Measurements from ENCODE around the gene GGT1.

GGT1 gene

GRCh38 chr22:24582056-24582814 lies 20.8 kb upstream of the GGT1 start:
- Histone ChIP-seq H3K9ac (ENCODE audit: low read length) (no peak overlapping the region), H3K4me2 (ENCODE audit: low read depth, low read length) (no peak overlapping the region), H3F3A (ENCODE audit: insufficient read depth, low read length) (0 out of 2 replicates have a peak, but pooled peaks cover 5% of the 10 kb centered on the region), H3K4me1 (ENCODE audit: low read length) (no peaks in the 10 kb centered on the region), H3K9me3 (replicated peaks; ENCODE audit: insufficient read depth, low read length) (no peaks in the 10 kb centered on the region), H3K27me3 (replicated peaks; ENCODE audit: insufficient read depth, low read length) (no peaks in the 10 kb centered on the region), H3K27ac (ENCODE audit: low read length) (no peak overlapping the region), H2AFZ (ENCODE audit: low read length) (no peak overlapping the region), H4K20me1 (ENCODE audit: insufficient read depth, low read length) (no peaks in the 10 kb centered on the region), H3K79me2 (ENCODE audit: low read length) (no peaks in the 10 kb centered on the region), H3K36me3 (replicated peaks; ENCODE audit: insufficient read depth, low read length) (no peaks in the 10 kb centered on the region), H3K9me2 (replicated peaks; ENCODE audit: insufficient read depth, low read length) (no peaks in the 10 kb centered on the region), H3K4me3 (ENCODE audit: low read length) (no peak overlapping the region)
- no peak for DNase-seq
- TF ChIP-seq EZH2phosphoT487 (IDR thresholded peaks at IDR 0.05; ENCODE audit: low read length) = no peak
- TF ChIP-seq CTCF (IDR thresholded peaks at IDR 0.05; ENCODE audit: low read length) = no peak
- no peak for TF ChIP-seq EZH2 (optimal IDR thresholded peaks at IDR 0.05; ENCODE audit: low read depth, low read length)

- DNase-seq = no peak
- Histone ChIP-seq H3K79me2 (ENCODE audit: low read length) (no peaks in the 10 kb centered on the region), H3K9ac (ENCODE audit: low read length) (no peak overlapping the region), H3K27ac (ENCODE audit: low read length) (no peak overlapping the region), H3K9me2 (replicated peaks; ENCODE audit: insufficient read depth, low read length) (no peaks in the 10 kb centered on the region), H3K4me1 (ENCODE audit: low read length) (no peaks in the 10 kb centered on the region), H4K20me1 (ENCODE audit: insufficient read depth, low read length) (no peaks in the 10 kb centered on the region), H3K27me3 (replicated peaks; ENCODE audit: insufficient read depth, low read length) (no peaks in the 10 kb centered on the region), H3K36me3 (replicated peaks; ENCODE audit: insufficient read depth, low read length) (no peaks in the 10 kb centered on the region), H2AFZ (ENCODE audit: low read length) (no peak overlapping the region), H3K4me2 (ENCODE audit: low read depth, low read length) (no peak overlapping the region), H3F3A (ENCODE audit: insufficient read depth, low read length) (0 out of 2 replicates have a peak, but pooled peaks cover under 1% of the 10 kb centered on the region), H3K9me3 (replicated peaks; ENCODE audit: insufficient read depth, low read length) (no peaks in the 10 kb centered on the region), H3K4me3 (ENCODE audit: low read length) (no peak overlapping the region)
- no peak for TF ChIP-seq CTCF (IDR thresholded peaks at IDR 0.05; ENCODE audit: low read length)
- TF ChIP-seq EZH2phosphoT487 (IDR thresholded peaks at IDR 0.05; ENCODE audit: low read length) = no peak
Observed at GRCh38 chr22:24583221-24584165, 19.5 kb upstream of the GGT1 start.

- no peaks in the 10 kb centered on the region for H3K79me2 ChIP-seq (ENCODE audit: low read length)
- no peak overlapping the region for H3K27ac ChIP-seq (ENCODE audit: low read length)
- H4K20me1 ChIP-seq (ENCODE audit: insufficient read depth, low read length) = no peaks in the 10 kb centered on the region
- H3K36me3 ChIP-seq (replicated peaks; ENCODE audit: insufficient read depth, low read length) = no peaks in the 10 kb centered on the region
- H3K27me3 ChIP-seq (replicated peaks; ENCODE audit: insufficient read depth, low read length) = no peaks in the 10 kb centered on the region
- DNase-seq = no peak
- no peak overlapping the region for H3K4me3 ChIP-seq (ENCODE audit: low read length)
- H3K9me3 ChIP-seq (replicated peaks; ENCODE audit: insufficient read depth, low read length) = no peaks in the 10 kb centered on the region
- H3K4me2 ChIP-seq (ENCODE audit: low read depth, low read length) = no peak overlapping the region
- H3F3A ChIP-seq (ENCODE audit: insufficient read depth, low read length) = no peaks in the 10 kb centered on the region
- TF ChIP-seq CTCF (IDR thresholded peaks at IDR 0.05; ENCODE audit: low read length) (no peak), EZH2phosphoT487 (IDR thresholded peaks at IDR 0.05; ENCODE audit: low read length) (no peak), EZH2 (optimal IDR thresholded peaks at IDR 0.05; ENCODE audit: low read depth, low read length) (no peak)
- H3K9me2 ChIP-seq (replicated peaks; ENCODE audit: insufficient read depth, low read length) = no peaks in the 10 kb centered on the region
- no peaks in the 10 kb centered on the region for H3K4me1 ChIP-seq (ENCODE audit: low read length)
- H3K9ac ChIP-seq (ENCODE audit: low read length) = no peak overlapping the region
- no peak overlapping the region for H2AFZ ChIP-seq (ENCODE audit: low read length)
Observed at GRCh38 chr22:24584166-24584790, 18.7 kb upstream of the GGT1 start.
